NCI-H524 treated with DMSO at 0.1 percent for 48 hours (cell line): Measurements from ENCODE around the gene SLC9A9.

Experiments
- DNase-seq: peaks from one replicate; lab custom pipeline; 2025; lab: John Stamatoyannopoulos, UW

The SLC9A9 gene

GRCh38 chr3:143247073-143247472 is 601.2 kb downstream of the SLC9A9 start:
- no peak for DNase-seq

GRCh38 chr3:143245692-143246091 is 602.6 kb downstream of the SLC9A9 start:
- DNase-seq, result no peak

GRCh38 chr3:143244516-143245063 is 603.7 kb downstream of the SLC9A9 start:
- DNase-seq, result no peak

GRCh38 chr3:143243686-143244085 is 604.6 kb downstream of the SLC9A9 start:
- no peak for DNase-seq

- no peak for DNase-seq
These were observed 605.6 kb downstream of the SLC9A9 start for GRCh38 chr3:143242691-143243090.

- no peak for DNase-seq
These were observed 606.2 kb downstream of the SLC9A9 start for GRCh38 chr3:143242101-143242500.

GRCh38 chr3:143241481-143241951 is 606.8 kb downstream of the SLC9A9 start:
- no peak for DNase-seq

- no peak for DNase-seq
These were observed 607.4 kb downstream of the SLC9A9 start for GRCh38 chr3:143240886-143241285.

- no peak for DNase-seq
These were observed 609.2 kb downstream of the SLC9A9 start for GRCh38 chr3:143239031-143239430.

- DNase-seq, result no peak
These were observed 611.1 kb downstream of the SLC9A9 start for GRCh38 chr3:143237077-143237627.

GRCh38 chr3:143236226-143236964 is 611.9 kb downstream of the SLC9A9 start:
- no peak for DNase-seq

GRCh38 chr3:143235614-143236204 is 612.6 kb downstream of the SLC9A9 start:
- no peak for DNase-seq

- DNase-seq, result no peak
These were observed 613.7 kb downstream of the SLC9A9 start for GRCh38 chr3:143234526-143234925.

GRCh38 chr3:143232981-143233380 is 615.3 kb downstream of the SLC9A9 start:
- DNase-seq, result no peak

GRCh38 chr3:143228405-143228804 is 619.9 kb downstream of the SLC9A9 start:
- no peak for DNase-seq

- no peak for DNase-seq
These were observed 621.5 kb downstream of the SLC9A9 start for GRCh38 chr3:143226678-143227291.

- no peak for DNase-seq
These were observed 623.6 kb downstream of the SLC9A9 start for GRCh38 chr3:143224716-143225115.

GRCh38 chr3:143222981-143223380 is 625.3 kb downstream of the SLC9A9 start:
- no peak for DNase-seq

- DNase-seq, result no peak
These were observed 625.8 kb downstream of the SLC9A9 start for GRCh38 chr3:143222505-143222904.

GRCh38 chr3:143221446-143221845 is 626.8 kb downstream of the SLC9A9 start:
- DNase-seq, result no peak

- no peak for DNase-seq
These were observed 627.5 kb downstream of the SLC9A9 start for GRCh38 chr3:143220741-143221140.

GRCh38 chr3:143218166-143218835 is 630.0 kb downstream of the SLC9A9 start:
- no peak for DNase-seq
